Stimulated activated CD4-positive, alpha-beta T cell treated with anti-CD3 and anti-CD28 coated beads, Interleukin-4, amount 100 ng/mL, for 1 hour (primary cell): ENCODE results near the gene GRAMD2B.
"Not testable (repeated sequence)": the region's sequence is repeated elsewhere in the genome, so short reads cannot be mapped to it uniquely, and the experiment has no call there.

Source experiments
- DNase-seq: peaks from one replicate; pipeline ENCODE4 v3.0.0-alpha.2; 2020

The GRAMD2B gene

GRCh38 chr5:126414874-126415502 lies 8.2 kb upstream of the GRAMD2B start:
- no peak for DNase-seq

DNA sequence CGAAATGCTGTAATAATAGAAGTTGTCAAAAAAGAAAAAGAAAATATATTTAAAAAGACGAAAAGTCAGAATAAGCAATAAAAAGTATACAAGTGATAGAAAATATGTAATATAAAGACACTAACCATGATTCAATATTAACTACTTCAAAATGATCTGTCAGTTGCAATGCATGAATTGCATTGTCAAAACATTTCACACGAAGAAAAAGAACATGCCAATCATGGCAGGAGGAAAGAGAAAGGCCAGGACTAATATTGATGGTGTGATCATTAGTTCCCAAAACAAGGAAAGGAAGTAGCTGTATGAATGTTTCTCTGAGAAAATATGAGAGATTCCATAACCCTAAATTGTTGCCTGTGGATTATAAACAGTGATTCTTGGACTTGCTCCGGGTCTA lies 7.4 kb upstream of the GRAMD2B start:
- no peak for DNase-seq

GRCh38 chr5:126416266-126416925 lies 6.8 kb upstream of the GRAMD2B start:
- no peak for DNase-seq

DNA sequence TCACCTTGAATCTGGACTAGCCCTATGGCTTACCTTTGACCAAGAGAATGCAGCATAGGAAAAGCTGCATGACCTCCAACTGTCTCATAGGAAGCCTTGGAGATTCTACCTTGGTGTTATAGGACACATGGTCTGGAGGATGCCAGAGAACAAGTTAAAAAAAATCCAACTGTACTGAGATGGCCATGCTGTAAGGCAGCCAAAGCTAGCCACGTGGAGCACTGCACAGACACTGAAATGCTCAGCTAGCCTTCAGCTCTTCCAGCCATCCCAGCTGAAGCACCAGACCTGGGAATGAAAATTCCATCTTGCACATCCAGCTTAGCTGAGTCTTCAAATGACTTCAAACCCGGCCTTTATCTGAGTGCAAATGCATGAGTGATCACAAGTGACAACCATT lies 6.0 kb upstream of the GRAMD2B start:
- no peak for DNase-seq

DNA sequence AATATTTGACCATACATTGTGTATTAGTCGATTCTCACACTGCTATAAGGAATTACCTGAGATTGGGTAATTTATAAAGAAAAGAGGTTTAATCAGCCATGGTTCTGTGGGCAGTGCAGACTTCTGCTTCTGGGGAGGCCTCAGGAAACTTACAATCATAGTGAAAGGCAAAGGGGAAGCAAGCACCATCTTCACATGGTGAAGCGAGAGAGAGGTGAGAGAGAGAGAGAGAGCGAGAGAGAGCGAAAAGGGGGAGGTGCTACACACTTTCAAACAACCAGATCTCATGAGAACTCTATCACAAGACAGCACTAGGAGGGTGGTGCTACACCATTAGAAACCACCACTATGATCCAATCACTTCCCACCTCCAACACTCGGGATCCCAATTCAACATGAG lies 4.1 kb upstream of the GRAMD2B start:
- DNase-seq: no peak

DNA sequence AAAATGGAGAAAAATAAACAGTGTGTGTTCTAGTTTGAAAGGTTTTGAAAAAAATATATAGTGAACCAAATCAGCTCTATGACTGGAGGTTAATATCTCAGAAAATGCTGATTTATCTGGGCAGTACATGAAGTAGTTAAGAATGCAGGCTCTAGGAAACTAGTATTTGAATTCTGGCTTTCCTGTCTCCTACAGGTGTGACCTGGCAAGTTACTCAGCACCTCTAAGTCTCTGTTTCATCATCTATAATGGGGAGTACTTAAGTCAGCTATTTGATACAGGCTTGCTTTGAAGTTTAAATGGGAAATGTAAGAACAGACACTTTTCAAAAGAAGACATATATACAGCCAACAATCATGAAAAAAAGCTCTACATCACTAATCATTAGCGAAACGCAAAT lies 5.2 kb downstream of the GRAMD2B start:
- DNase-seq: no peak

DNA sequence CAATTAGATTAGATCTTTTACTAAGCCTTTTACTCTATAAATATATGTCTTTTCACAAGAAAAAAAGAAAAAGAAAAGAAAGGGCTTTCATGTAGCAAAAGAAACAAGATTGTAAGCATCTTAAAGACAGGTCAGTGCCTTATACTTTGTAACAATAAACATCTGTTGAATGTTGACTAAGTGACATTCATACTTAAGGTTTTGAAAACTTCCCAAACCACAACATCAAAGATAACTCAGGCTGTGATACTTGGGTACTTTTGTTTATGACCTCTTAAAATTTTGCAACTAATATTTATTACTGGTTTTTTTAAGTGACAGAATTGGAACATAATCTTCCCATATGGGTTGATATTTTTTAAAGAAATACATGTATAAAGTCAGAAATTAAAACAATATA lies 7.4 kb downstream of the GRAMD2B start:
- no peak for DNase-seq

GRCh38 chr5:126433701-126434100 lies 10.5 kb downstream of the GRAMD2B start:
- DNase-seq: no peak

DNA sequence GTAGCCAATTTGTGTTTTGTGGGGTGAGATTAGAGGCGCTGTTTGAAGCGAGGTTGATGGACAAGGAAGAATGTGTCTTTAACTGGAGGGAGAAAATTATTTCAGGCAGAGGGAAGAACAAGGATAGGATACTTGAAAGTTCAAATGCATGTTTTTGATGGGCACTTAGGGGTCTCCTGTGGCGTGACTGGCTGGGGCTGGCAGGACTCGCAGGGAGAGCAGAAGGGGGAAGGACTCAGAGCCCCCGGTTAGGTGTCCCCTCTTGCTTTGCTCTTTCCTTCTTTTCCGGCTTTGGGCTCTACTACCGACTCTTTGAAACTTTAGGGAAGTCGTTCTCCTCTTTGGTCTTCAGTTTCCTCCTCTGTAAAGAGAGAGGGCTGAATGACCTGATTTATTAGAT lies 12.1 kb downstream of the GRAMD2B start:
- no peak for DNase-seq

DNA sequence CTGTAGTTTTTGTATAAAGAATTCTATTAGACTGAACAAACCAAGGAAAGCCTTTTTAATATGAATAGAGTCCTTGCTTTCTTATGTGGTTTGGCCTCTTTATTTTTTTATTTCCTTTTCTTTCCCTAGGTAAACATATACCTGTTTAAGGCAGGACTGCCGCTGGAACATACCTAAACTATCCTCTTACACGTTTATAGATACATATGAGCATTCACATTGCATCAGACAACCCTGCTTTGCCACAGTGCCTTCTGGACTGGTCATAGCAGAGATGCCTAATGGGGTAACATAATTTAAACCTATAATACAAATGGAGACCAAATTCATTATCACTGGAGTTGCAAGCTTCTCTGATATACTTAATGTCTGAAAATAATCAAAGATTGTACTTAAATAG lies 12.5 kb downstream of the GRAMD2B start:
- DNase-seq: no peak

DNA sequence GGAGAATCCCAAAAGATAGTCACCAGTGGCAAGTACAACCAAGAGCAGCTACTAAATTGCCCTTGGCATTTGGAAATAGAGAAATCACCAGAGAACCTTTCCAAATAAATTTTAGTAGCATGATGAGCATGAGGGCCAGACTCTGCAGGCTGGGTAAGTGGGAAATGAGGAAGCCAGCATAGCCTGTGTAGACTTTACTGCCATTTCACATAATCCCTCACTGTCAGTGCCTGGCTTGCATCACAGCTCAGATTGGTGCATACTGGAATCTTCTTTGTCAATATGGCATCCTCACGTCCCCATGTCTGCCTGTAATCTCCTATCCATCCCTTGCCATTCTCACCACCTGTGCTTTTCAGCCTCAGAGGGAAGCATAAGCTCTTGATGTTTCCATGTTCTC lies 14.5 kb downstream of the GRAMD2B start:
- DNase-seq: no peak

DNA sequence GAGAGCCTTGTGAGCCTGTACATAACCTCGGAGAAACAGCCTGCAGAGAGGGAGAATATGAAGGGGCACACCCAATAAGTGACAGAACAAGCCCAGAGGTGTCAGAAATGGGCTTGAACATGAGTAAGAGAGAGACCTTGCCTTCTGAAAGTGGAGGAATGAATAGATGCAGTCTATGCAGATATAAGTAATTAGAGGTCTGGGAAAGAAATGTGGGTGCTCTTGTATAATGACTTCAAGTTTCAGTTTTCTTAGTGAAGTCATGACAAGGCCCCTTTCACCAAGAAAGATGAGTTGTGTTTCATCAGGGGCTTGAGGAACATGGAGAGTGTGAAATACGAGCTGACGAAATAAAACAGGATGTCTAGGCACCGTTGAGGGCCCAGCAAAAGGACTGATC lies 15.1 kb downstream of the GRAMD2B start:
- DNase-seq: no peak

DNA sequence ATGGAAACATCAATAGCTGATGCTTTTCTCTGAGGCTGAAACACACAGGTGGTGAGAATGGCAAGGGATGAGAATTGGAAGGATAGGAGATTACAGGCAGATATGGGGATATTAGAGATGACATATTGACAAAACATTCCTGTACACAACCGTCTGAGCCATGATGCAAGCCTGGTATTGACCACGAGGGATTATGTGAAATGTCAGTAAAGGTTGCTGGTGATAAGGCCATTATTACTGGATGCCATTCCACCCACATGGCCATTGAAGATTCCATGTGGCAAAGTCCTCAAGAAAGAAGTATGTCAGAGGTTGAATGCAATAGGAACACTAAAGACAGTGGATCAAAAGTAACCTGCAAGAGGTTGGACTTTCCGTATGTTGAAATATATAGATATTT lies 15.7 kb downstream of the GRAMD2B start:
- DNase-seq: no peak

- not testable (repeated sequence) for DNase-seq
Measured at GRCh38 chr5:126439724-126440123, 16.5 kb downstream of the GRAMD2B start.

GRCh38 chr5:126441230-126441629 lies 18.0 kb downstream of the GRAMD2B start:
- no peak for DNase-seq

- DNase-seq: no peak
Measured at GRCh38 chr5:126443374-126443851, 20.2 kb downstream of the GRAMD2B start.

- no peak for DNase-seq
Measured at GRCh38 chr5:126444137-126444536, 20.9 kb downstream of the GRAMD2B start.

DNA sequence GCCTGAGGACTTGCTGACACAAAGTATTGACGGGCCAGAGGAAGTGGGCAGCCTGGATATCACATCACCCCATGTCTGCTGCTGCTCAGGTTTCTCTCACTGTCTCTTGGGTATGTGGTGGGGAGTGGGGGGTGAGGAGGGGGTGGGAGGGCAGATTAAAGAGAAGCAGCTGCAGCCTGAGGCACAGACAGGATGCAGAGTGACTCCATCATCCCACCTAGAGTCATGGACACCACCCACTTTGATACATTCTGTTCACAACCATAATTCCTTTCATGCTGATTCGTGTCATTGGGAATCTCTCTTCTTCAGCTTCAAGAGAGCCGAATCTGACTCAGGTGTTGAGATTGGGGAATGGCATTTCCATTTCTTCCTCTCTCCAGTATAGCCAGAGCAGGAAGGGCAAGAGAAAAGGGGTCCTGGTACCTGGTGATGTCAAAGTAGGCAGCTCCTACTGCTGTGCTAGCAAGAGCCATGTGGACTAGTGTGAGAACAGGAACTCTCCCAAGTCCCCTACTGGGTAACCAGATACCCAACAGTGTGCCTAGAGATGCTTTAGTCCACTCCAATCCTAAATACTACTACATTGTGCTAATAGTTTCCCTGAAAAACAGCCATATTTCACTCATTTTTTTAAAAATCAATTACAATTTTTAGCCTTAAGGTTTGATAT lies 22.4 kb downstream of the GRAMD2B start:
- no peak for DNase-seq

- DNase-seq: peak; percentile 48
Measured at GRCh38 chr5:126446498-126447224, 23.5 kb downstream of the GRAMD2B start.

DNA sequence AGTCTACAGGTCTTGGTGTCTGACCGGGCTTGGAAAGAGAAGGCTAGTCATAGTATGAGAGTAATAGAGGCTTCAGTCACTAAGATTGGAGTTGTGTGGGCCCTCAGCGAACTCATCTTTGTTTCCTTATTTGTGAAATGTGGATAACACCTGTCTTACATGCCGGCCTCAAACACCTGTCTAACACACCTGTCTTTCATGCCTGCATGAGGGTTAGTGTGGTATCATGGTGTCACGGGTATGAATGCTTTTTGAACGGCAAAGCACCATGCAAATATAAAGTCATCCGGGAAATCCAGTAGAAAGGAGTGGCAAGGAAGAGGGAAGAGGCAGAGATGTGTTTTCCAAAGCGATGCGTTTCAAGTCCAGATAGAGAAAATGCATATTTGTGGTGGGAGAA lies 25.5 kb downstream of the GRAMD2B start:
- DNase-seq: no peak

GRCh38 chr5:126449751-126450271 lies 26.6 kb downstream of the GRAMD2B start:
- peak; percentile 42 for DNase-seq

- no peak for DNase-seq
Measured at GRCh38 chr5:126450346-126450745, 27.1 kb downstream of the GRAMD2B start.

- DNase-seq: no peak
Measured at GRCh38 chr5:126450907-126451306, 27.7 kb downstream of the GRAMD2B start.
